ENCODE measurements around the gene KRT17.
"Not testable (repeated sequence)": the region's sequence is repeated elsewhere in the genome, so short reads cannot be mapped to it uniquely, and the experiment has no call there.

KRT17 gene

GRCh38 chr17:41589301-41589700 is 35.1 kb downstream of the KRT17 start:
- no peak for DNase-seq

DNA sequence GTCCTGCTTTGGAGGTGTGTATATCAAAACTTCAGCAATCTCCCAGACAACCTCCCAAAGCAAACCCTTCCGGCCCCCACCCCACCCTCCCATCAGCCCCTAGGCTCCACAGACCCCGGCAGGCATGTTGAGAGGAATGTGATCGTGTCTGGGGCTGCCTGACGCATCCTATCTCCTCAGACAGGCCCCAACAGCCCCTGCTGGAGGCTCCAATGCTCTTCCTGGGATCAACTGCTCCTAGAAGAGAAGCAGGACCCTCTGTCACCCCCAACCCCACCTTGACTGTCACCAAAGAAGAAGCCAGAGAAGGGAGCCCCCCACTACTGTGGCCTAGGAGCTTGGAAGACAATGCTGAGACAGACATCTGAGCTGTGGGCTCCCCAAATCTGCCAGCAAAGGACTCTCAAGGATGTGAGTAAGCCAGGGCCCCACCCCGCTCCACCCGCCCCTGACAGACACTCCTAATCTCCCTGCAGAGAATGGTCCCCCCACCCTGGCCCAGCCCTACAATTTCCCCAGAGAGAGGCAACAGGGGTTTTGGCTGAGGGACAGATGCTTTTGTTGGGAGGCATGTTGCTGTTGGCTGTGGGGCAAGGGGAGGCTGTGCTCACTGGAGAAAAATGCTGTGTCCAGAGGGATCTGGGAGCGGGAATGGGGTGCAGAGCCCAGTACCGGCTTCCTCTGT is 36.1 kb downstream of the KRT17 start:
- DNase-seq, result no peak

DNA sequence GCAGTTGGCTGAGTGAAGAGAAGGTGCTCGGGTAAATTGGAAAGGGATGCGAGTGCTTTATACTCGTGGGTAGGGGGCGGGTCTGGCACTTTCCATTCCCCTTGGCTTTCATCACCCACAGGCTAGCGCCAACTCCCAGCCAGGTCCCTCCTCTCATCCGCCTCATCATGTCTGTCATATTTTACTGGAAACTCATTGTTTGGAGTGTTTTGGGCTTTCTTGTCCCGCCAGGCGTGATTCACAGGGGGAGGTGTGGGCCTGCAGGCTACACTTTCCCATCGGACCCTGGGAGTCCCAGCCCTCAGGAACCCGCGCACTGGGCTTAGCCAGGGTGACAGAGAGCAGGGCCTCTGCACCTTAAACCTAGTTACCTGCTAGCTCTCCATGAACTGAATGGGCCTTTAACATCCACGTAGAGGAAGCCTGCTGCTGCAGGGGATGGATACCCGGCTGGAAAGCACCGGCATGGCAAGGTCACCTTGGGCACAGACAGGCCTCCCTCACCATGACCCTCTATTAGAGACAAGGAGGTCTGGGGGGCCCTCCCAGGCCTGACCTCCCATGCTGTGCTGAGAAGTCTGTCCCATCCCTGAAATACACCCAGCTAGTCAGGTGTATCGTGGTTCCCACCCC is 37.4 kb downstream of the KRT17 start, which contains the start of gene KRT14:
TSS of gene KRT14 (minus strand) at position 33 of the 633 bp plus-strand sequence. CDS start 61 bp downstream, outside the sequence.
- no peak for DNase-seq

GRCh38 chr17:41585301-41586056 is 38.9 kb downstream of the KRT17 start:
- no peak for DNase-seq

- not testable (repeated sequence) for DNase-seq
Measured at GRCh38 chr17:41584331-41584927, 39.9 kb downstream of the KRT17 start.

DNA sequence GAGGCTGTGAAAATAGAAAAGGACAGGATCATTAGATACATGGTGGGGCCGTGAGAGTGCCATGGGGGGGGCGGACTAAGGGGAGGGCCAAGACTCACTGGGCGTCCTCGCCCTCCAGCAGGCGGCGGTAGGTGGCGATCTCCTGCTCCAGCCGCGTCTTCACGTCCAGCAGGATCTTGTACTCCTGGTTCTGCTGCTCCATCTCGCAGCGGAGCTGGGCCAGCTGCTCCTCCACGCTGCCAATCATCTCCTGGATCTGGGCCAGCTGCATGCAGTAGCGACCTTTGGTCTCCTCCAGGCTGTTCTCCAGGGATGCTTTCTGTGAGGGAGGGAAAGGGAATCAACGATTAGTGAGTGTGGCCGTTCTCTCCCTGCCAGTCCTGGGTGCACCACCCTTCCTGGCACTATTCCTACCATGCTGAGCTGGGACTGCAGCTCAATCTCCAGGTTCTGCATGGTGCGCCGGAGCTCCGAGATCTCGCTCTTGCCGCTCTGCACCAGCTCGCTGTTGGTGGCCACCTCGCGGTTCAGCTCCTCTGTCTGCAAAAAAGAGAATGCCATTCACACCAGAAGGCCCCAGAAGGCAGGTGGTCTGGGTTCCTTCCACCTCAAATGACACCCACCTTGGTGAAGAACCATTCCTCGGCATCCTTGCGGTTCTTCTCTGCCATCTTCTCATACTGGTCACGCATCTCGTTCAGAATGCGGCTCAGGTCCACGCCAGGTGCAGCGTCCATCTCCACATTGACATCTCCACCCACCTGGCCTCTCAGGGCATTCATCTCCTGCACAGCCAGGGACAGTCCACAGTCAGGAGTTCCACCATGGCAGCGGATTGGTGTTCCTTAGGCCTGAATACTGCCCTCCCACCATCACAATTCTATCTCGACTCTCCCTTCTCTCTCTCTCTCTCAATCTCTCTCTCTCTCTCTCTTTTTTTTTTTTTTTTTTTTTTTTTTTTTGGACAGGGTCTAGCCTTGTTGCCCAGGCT is 40.9 kb downstream of the KRT17 start:
- DNase-seq, result no peak

- not testable (repeated sequence) for DNase-seq
Measured at GRCh38 chr17:41582061-41582968, 42.1 kb downstream of the KRT17 start.

DNA sequence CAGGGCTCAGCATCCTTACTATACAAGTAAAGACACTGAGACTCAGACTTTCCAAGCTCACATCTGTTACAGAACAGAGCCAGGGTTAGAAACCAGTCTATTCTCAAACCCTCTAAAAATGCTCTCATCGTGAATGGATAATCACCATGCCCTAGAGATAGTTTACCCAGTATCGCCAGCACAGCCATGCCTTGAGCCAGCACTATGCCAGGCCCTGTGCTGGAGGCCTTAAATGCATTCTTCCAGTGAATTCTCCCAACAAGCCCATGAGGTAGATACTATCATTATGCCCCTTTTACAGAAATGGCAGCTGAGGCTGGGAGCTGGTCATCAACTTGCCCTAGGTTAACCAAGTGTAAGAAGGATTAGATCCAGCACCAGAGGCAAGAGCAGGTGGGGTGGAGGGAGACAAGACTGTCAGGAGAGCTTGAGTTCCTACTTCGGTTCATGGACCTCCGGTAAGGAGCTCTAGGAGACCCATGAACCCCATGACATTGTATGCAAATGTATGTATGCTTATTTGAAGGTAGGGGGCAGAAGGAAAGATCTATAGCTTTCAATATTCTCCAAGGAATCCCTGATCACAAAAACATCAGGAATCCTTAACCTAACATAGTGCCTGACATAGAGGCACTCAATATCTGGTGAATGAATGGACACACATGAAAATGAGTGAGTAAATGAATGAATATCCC is 42.9 kb downstream of the KRT17 start:
- no peak for DNase-seq

DNA sequence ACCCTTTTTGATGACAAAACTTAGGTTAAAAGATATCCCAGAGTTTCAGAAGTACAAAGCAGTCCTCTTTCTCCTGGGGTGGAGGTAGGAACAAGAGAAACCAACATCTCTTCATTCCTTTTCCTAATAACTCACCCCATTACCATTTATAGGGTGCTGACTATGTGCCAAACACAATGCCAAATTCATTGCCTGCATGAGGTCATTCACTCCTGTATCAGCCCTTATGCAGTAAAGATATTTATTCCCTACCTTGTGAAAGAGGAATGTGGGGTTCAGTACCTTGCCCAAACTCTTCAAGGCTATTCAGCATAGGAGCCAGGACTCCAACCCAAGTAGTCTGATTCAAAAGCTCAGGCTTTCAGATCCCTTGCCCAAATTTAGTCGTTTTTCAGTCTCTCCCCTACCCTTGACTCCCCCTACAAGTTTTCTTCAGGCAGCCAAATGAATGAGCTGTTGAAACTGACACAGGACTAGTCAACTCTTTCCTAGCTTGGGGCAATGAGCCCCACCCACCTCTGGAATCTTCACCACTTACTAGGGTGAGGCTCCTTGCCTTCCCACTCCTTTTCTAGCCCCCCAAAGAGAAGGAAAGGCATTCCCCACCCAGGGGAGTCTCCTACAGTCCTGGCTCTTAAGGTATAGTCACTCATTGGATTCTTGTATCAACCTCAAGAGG is 43.5 kb downstream of the KRT17 start:
- DNase-seq, result no peak

GRCh38 chr17:41580244-41580575 is 44.2 kb downstream of the KRT17 start:
- no peak for DNase-seq

DNA sequence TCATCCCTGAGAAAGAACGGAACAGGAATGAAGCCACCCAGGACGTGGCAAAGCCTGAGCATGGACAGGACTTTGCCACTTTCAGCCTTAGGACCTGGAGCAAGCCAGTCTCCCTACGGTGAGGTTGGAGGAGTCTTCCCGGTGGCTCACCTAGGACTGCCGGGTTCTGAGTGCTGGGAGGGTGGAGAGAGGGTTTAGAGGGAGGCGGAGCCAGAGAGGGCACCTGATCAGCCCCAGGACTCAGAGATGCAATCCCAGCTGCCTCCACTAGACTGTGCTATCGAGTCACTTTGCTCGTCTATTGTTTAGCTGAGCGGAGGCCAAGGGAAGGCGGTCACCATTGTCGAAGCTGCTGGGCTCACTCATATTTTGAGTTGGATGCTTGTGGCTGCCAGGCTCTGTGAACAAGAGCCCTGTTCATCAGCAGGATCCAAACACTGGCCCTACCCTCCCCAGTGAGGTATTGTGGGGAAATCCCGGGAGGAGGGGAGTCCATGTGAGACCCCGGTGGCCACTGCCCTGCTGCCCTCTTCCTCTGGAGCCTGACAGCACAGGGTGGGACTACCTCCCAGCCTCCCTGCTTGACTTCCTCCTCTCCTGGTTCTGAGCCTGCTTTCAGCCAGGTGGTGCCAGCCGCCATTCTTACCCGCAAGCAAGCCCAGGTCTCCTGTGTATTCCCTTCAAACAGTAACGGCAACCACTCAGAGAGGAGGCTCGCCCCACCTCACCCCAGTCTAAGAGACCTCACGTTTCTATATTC is 44.7 kb downstream of the KRT17 start:
- DNase-seq, result peak; percentile 46

- DNase-seq, result no peak
Measured at GRCh38 chr17:41578971-41579370, 45.4 kb downstream of the KRT17 start.

- no peak for DNase-seq
Measured at GRCh38 chr17:41578538-41578937, 45.8 kb downstream of the KRT17 start.

- DNase-seq, result not testable (repeated sequence)
Measured at GRCh38 chr17:41576740-41577139, 47.6 kb downstream of the KRT17 start.

- no peak for DNase-seq
Measured at GRCh38 chr17:41575336-41575735, 49.0 kb downstream of the KRT17 start.

DNA sequence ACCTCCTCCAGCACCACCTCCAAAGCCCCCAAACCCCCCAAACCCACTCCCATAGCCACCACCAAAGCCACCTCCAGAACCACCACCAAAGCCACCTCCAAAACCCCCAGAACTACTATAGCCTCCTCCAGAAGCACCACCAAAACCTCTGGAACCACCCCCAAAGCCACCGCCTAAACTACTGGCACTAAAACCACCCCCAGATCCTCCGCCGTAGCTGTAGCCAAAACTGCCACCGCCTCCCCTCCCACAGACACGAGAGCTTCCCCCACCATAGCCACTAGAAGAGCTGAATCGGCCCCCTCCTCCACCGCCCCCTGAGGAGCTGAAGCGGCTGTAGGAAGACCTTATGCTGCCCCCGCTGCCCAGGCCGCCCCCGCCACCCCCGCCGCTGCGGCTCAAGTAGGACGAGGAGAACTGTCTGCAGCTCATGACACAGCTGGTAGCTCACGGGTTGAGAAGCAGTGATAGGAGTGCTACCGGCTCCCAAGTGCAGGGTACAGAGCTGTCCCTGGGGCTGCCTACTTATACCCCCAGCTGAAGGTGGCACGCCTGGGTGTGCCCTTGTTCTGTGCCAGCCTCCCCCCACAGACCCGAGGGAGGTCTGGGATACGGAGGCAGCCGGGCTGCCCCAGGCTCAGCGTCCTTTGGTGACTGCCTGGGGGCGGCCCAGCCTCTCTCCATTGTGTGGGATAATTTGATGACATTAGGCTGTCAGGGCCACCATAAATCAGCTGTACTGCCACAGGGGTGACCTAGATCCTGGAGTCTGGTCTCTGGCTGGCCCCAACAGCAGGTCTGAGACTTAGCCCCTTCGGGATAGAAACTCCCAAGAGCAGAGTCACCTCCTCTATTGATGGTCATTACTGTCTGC is 52.6 kb downstream of the KRT17 start, which contains the start of gene KRT9:
TSS of gene KRT9 (minus strand) at position 499 of the 874 bp plus-strand sequence. CDS start at position 432, 67 bp downstream.
- no peak for DNase-seq

Data from NCI-H1048 (cell line).